SK-N-SH treated with all-trans-retinoic acid at 6 μM for 48 hours (cell line): ENCODE measurements around the gene GPR65.

Experiments
- ATAC-seq: fragments of 200-7000 bp; cut with Tn5 transposase; 3 replicates; pipeline ENCODE4 v1.9.1; 2020; ENCODE audit warnings: mild to moderate bottlenecking, moderate library complexity
- ARNTL ChIP-seq: fragments of 450-650 bp; formaldehyde crosslinking; IDR thresholded peaks from 2 replicates; pipeline ENCODE4 v1.5.0; 2020; ENCODE audit warnings: low read depth, mild to moderate bottlenecking, moderate library complexity, borderline replicate concordance
- BACH2 ChIP-seq: fragments of 250-450 bp; sonication (Bioruptor Pico); IDR thresholded peaks from 2 replicates; pipeline ENCODE4 v1.9.0; 2021; ENCODE audit warnings: mild to moderate bottlenecking, borderline replicate concordance
- CREB5 ChIP-seq: fragments of 250-450 bp; sonication (Bioruptor Pico); IDR thresholded peaks from 2 replicates; pipeline ENCODE4 v1.5.1; 2020; ENCODE audit warnings: low read depth, mild to moderate bottlenecking, moderate library complexity
- CSDC2 ChIP-seq: fragments of 250-450 bp; sonication (Bioruptor Pico); IDR thresholded peaks from 2 replicates; pipeline ENCODE4 v1.5.0; 2020; ENCODE audit warnings: mild to moderate bottlenecking, moderate library complexity
- ESRRG ChIP-seq: fragments of 250-450 bp; sonication (Bioruptor Pico); IDR thresholded peaks from 2 replicates; pipeline ENCODE4 v1.6.1; 2021; ENCODE audit warnings: mild to moderate bottlenecking
- GLIS3 ChIP-seq: fragments of 250-450 bp; sonication (Bioruptor Pico); IDR thresholded peaks from 2 replicates; pipeline ENCODE4 v1.5.0; 2020; ENCODE audit warnings: mild to moderate bottlenecking, moderate library complexity
- ISL1 ChIP-seq: fragments of 250-450 bp; sonication (Bioruptor Pico); IDR thresholded peaks from 2 replicates; pipeline ENCODE4 v2.1.2; 2022; ENCODE audit warnings: mild to moderate bottlenecking, moderate library complexity
- OSR1 ChIP-seq: fragments of 250-450 bp; sonication (Bioruptor Pico); IDR thresholded peaks from 2 replicates; pipeline ENCODE4 v1.8.0; 2022; ENCODE audit warnings: moderate library complexity, mild to moderate bottlenecking, inconsistent platforms
- PATZ1 ChIP-seq: fragments of 250-450 bp; sonication (Bioruptor Pico); IDR thresholded peaks from 2 replicates; pipeline ENCODE4 v1.8.0; 2020; ENCODE audit warnings: mild to moderate bottlenecking, moderate library complexity, borderline replicate concordance
- POU6F1 ChIP-seq: fragments of 250-450 bp; sonication (Bioruptor Pico); IDR thresholded peaks from 2 replicates; pipeline ENCODE4 v1.8.0; 2021; ENCODE audit warnings: low read depth, mild to moderate bottlenecking, moderate library complexity, borderline replicate concordance
- RARB ChIP-seq: fragments of 250-450 bp; sonication (Bioruptor Pico); IDR thresholded peaks from 2 replicates; pipeline ENCODE4 v1.8.0; 2021; ENCODE audit warnings: mild to moderate bottlenecking, moderate library complexity
- SNAI2 ChIP-seq: fragments of 250-450 bp; sonication (Bioruptor Pico); IDR thresholded peaks from 2 replicates; pipeline ENCODE4 v1.5.0; 2020; ENCODE audit warnings: mild to moderate bottlenecking, moderate library complexity
- TCF4 ChIP-seq: fragments of 250-450 bp; sonication (Bioruptor Pico); IDR thresholded peaks from 2 replicates; pipeline ENCODE4 v1.8.0; 2021; ENCODE audit warnings: mild to moderate bottlenecking, moderate library complexity, borderline replicate concordance
- TOX ChIP-seq: fragments of 250-450 bp; sonication (Bioruptor Pico); IDR thresholded peaks from 2 replicates; pipeline ENCODE4 v1.8.0; 2021; ENCODE audit warnings: mild to moderate bottlenecking, moderate library complexity, borderline replicate concordance
- TSHZ2 ChIP-seq: fragments of 250-450 bp; sonication (Bioruptor Pico); IDR thresholded peaks from 2 replicates; pipeline ENCODE4 v1.5.0; 2020; ENCODE audit warnings: mild to moderate bottlenecking, moderate library complexity
- ZC3H10 ChIP-seq: fragments of 250-450 bp; sonication (Bioruptor Pico); IDR thresholded peaks from 2 replicates; pipeline ENCODE4 v1.5.1; 2021; ENCODE audit warnings: mild to moderate bottlenecking, moderate library complexity
- ZFP30 ChIP-seq: fragments of 450-650 bp; formaldehyde crosslinking; IDR thresholded peaks from 2 replicates; pipeline ENCODE4 v1.5.0; 2022; ENCODE audit warnings: mild to moderate bottlenecking, moderate library complexity
- ZNF8 ChIP-seq: fragments of 450-650 bp; formaldehyde crosslinking; IDR thresholded peaks from 2 replicates; pipeline ENCODE4 v1.5.0; 2020; ENCODE audit warnings: mild to moderate bottlenecking, moderate library complexity

GPR65 gene

GRCh38 chr14:87967496-87967895 is 37.4 kb upstream of the GPR65 start (continued):
- TF ChIP-seq PATZ1 (CRISPR knock-in tag), result no peak

GRCh38 chr14:87971010-87971409 is 33.9 kb upstream of the GPR65 start:
- ATAC-seq, result no peak
- TF ChIP-seq POU6F1 (no peak), ARNTL (CRISPR knock-in tag) (no peak)

GRCh38 chr14:87975636-87976035 is 29.3 kb upstream of the GPR65 start:
- no peak for TF ChIP-seq CREB5
- ATAC-seq, result no peak

GRCh38 chr14:87979689-87980088 is 25.2 kb upstream of the GPR65 start:
- no peak for ATAC-seq
- TF ChIP-seq GLIS3 (CRISPR knock-in tag) (no peak), ISL1 (no peak), CSDC2 (CRISPR knock-in tag) (no peak), ZFP30 (CRISPR knock-in tag) (no peak), TOX (no peak), ZNF8 (no peak), PATZ1 (CRISPR knock-in tag) (no peak), ARNTL (CRISPR knock-in tag) (no peak), SNAI2 (no peak), CREB5 (no peak), ESRRG (CRISPR knock-in tag) (no peak), OSR1 (CRISPR knock-in tag) (no peak), BACH2 (no peak), TCF4 (no peak), TSHZ2 (CRISPR knock-in tag) (no peak), ZC3H10 (CRISPR knock-in tag) (no peak), RARB (CRISPR knock-in tag) (no peak)
